OCI-LY7 (cell line): ENCODE measurements around the gene LRP2. TPM values are rescaled to one million over a fixed set of nuclear protein-coding genes. Genes with fewer than 3 reads are reported as not detected.
"Not testable (repeated sequence)": the region's sequence is repeated elsewhere in the genome, so short reads cannot be mapped to it uniquely, and the experiment has no call there.

ENCODE experiments used
- Bru-seq: library from RNA; stranded (reverse); fragments of 400-500 nt; gene quantifications from one replicate; lab custom pipeline; 2021; lab: Mats Ljungman, UMichigan
- BruChase-seq, 2 experiments: library from RNA; stranded (reverse); fragments of 400-500 nt; gene quantifications; one replicate each; lab custom pipeline; 2021; lab: Mats Ljungman, UMichigan
- BruUV-seq: library from RNA; stranded (reverse); fragments of 400-500 nt; replicated peaks from 2 replicates; lab custom pipeline; 2021; lab: Mats Ljungman, UMichigan
- CTCF ChIA-PET: fragments of 300-600 bp; sonication (Branson Sonifier 250); formaldehyde crosslinking; loops from one replicate; lab custom pipeline; 2022; ENCODE audit warnings: antibody characterized with exemption; ENCODE audit not compliant: unreplicated experiment; lab: Charles Lee
- POLR2A ChIA-PET: fragments of 300-600 bp; sonication (Branson Sonifier 250); formaldehyde crosslinking; loops from one replicate; lab custom pipeline; 2022; ENCODE audit warnings: antibody characterized with exemption; lab: Charles Lee
- DNase-seq: peaks from one replicate; pipeline ENCODE4 v3.0.0-alpha.2; 2015; ENCODE audit warnings: low spot score
- H2AFZ ChIP-seq: fragments of 200-600 bp; sonication (generic), shearing (Covaris generic); 2 replicates; pipeline ENCODE4 v1.6.1; 2014; ENCODE audit warnings: mild to moderate bottlenecking, antibody characterized with exemption, low read length, moderate library complexity
- H3K27ac ChIP-seq: fragments of 200-600 bp; sonication (generic); 2 replicates; pipeline ENCODE4 v1.5.1; 2014; ENCODE audit warnings: mixed run types, low read depth, mild to moderate bottlenecking, moderate library complexity, low read length, inconsistent platforms; ENCODE audit not compliant: poor library complexity, severe bottlenecking
- H3K36me3 ChIP-seq: fragments of 200-600 bp; sonication (generic); 2 replicates; pipeline ENCODE4 v1.6.1; 2014; ENCODE audit warnings: mild to moderate bottlenecking, antibody characterized with exemption, low read length, moderate library complexity, mixed read lengths; ENCODE audit not compliant: insufficient read depth
- H3K4me1 ChIP-seq: fragments of 200-600 bp; sonication (generic); 2 replicates; pipeline ENCODE4 v1.5.1; 2014; ENCODE audit warnings: mild to moderate bottlenecking, low read length; ENCODE audit not compliant: insufficient read depth, poor library complexity, severe bottlenecking
- H3K4me2 ChIP-seq: fragments of 200-600 bp; sonication (generic); 2 replicates; pipeline ENCODE4 v1.6.1; 2014; ENCODE audit warnings: mild to moderate bottlenecking, low read length
- H3K4me3 ChIP-seq: fragments of 200-600 bp; sonication (generic); 2 replicates; pipeline ENCODE4 v1.5.1; 2014; ENCODE audit warnings: mild to moderate bottlenecking, low read depth, low read length; ENCODE audit not compliant: poor library complexity, severe bottlenecking
- H3K79me2 ChIP-seq: fragments of 200-600 bp; sonication (generic); 2 replicates; pipeline ENCODE4 v1.6.1; 2016; ENCODE audit warnings: low read depth, mild to moderate bottlenecking, low read length, moderate library complexity, mixed read lengths; ENCODE audit not compliant: insufficient read depth
- H3K9me2 ChIP-seq: fragments of 200-600 bp; sonication (generic); 2 replicates; pipeline ENCODE4 v1.6.1; 2016; ENCODE audit warnings: mild to moderate bottlenecking, low read length, mixed read lengths; ENCODE audit not compliant: insufficient read depth
- H3K9me3 ChIP-seq: fragments of 200-600 bp; sonication (generic); 2 replicates; pipeline ENCODE4 v1.6.1; 2014; ENCODE audit warnings: mild to moderate bottlenecking, mixed run types, low read length, mixed read lengths
- H4K20me1 ChIP-seq: fragments of 200-600 bp; sonication (generic); 2 replicates; pipeline ENCODE4 v1.6.1; 2014; ENCODE audit warnings: mild to moderate bottlenecking, antibody characterized with exemption, low read length, moderate library complexity, mixed read lengths; ENCODE audit not compliant: insufficient read depth
- CTCF ChIP-seq: fragments of 200-600 bp; sonication (generic); conservative IDR thresholded peaks from 2 replicates; pipeline ENCODE4 v1.5.1; 2014; ENCODE audit warnings: mild to moderate bottlenecking, antibody characterized with exemption, low read length, moderate library complexity, mixed read lengths
- EZH2phosphoT487 ChIP-seq: fragments of 200-600 bp; sonication (generic); IDR thresholded peaks from 2 replicates; pipeline ENCODE4 v1.6.1; 2018; ENCODE audit warnings: low read depth, borderline replicate concordance, mild to moderate bottlenecking, mixed run types, antibody characterized with exemption, low read length, moderate library complexity, mixed read lengths
- intact Hi-C: fragments of 100-400 bp; cut with micrococcal nuclease; formaldehyde crosslinking; loops from one replicate; pipeline ENCODE4 v1.10.0; 2022; ENCODE audit not compliant: unreplicated experiment
- long read RNA-seq: library from polyadenylated mRNA; stranded (forward); transcript quantifications from one replicate; pipeline ENCODE4 v2.0.0, GENCODE V29; 2022
- total RNA-seq, 2 experiments: library from RNA; depleted of rRNA in 1 of 2; stranded (reverse); fragments of >200 nt in 1 of 2; shearing (Covaris generic) in 1 of 2; gene quantifications; 2 replicates each; pipeline ENCODE4 v1.2.3, GENCODE V29; 2014 to 2022

LRP2 gene
- total RNA-seq (2014; rRNA removed; shearing (Covaris generic)) (not detected in 2 replicates), total RNA-seq (2022) (0.06 and 0.89 TPM in 2 replicates), Bru-seq, nascent RNA (percentile 13 among the genes with signal in this experiment), BruChase-seq, experiment 1, labeled RNA remaining after a 6-hour chase (percentile 9 among the genes with signal in this experiment), BruChase-seq, experiment 2, labeled RNA remaining after a 2-hour chase (percentile 8 among the genes with signal in this experiment)
- long read RNA-seq, partial matches to known transcripts, result 0 of 1 reads
- long read RNA-seq, other reads (novel, unspliced or antisense), result 1 of 1 reads

GRCh38 chr2:169362118-169362893 lies at the start of gene LRP2:
Gene LRP2 (minus strand): TSS chr2:169362534. CDS start chr2:169362399, 135 bp downstream.
- no peak within 1 kb of the TSS for H2AFZ ChIP-seq
- H4K20me1 ChIP-seq, result no peaks in the 10 kb centered on the region
- H3K4me1 ChIP-seq, result peaks cover 3% of the 10 kb centered on the region
- H3K4me2 ChIP-seq, result no peak within 1 kb of the TSS
- no peaks in the 10 kb centered on the region for H3K9me2 ChIP-seq
- no peaks in the 10 kb centered on the region for H3K79me2 ChIP-seq
- no peak for DNase-seq
- no peak within 1 kb of the TSS for H3K27ac ChIP-seq
- intact Hi-C loops, result no loop called here
- no peaks in the 10 kb centered on the region for H3K36me3 ChIP-seq
- TF ChIP-seq EZH2phosphoT487 (no peak), CTCF (no peak)
- ChIA-PET CTCF (no interaction called here), POLR2A (no interaction called here)
- H3K9me3 ChIP-seq, result no peaks in the 10 kb centered on the region
- BruUV-seq, result no TSS peak
- H3K4me3 ChIP-seq, result no peak within 1 kb of the TSS

- CTCF ChIA-PET, result no interaction called here
- H4K20me1 ChIP-seq, result no peaks in the 10 kb centered on the region
- no peak for TF ChIP-seq EZH2phosphoT487
- no peak overlapping the region for H3K4me3 ChIP-seq
- H3K4me1 ChIP-seq, result no peaks in the 10 kb centered on the region
- no peak for DNase-seq
- intact Hi-C loops, result no loop called here
- no peaks in the 10 kb centered on the region for H3K9me2 ChIP-seq
- no peak overlapping the region for H2AFZ ChIP-seq
- no peak overlapping the region for H3K27ac ChIP-seq
- POLR2A ChIA-PET, result interaction anchor here (1.7 kb wide), 1 partner anchor 10 kb away, joined by 7 read pairs; no protein-coding TSS in a partner anchor
- no peak overlapping the region for H3K4me2 ChIP-seq
- BruUV-seq, result no TSS peak
- no peaks in the 10 kb centered on the region for H3K36me3 ChIP-seq
- H3K9me3 ChIP-seq, result no peaks in the 10 kb centered on the region
- H3K79me2 ChIP-seq, result no peaks in the 10 kb centered on the region
These were observed 44.6 kb upstream of the LRP2 start for GRCh38 chr2:169406891-169407290.

DNA sequence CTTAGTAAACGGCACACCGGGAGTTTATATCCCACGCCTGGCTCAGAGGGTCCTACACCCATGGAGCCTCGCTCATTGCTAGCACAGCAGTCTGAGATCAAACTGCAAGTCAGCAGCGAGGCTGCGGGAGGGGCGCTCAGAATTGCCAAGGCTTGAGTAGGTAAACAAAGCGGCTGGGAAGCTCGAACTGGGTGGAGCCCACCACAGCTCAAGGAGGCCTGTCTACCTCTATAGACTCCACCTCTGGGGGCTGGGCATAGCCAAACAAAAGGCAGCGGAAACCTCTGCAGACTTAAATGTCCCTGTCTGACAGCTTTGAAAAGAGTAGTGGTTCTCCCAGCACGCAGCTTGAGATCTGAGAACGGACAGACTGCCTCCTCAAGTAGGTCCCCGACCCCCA lies 37.2 kb upstream of the LRP2 start:
- H3K4me2 ChIP-seq, CTCF ChIA-PET, H3K79me2 ChIP-seq, H3K9me3 ChIP-seq, H3K4me1 ChIP-seq, BruUV-seq, H3K9me2 ChIP-seq, H3K27ac ChIP-seq, POLR2A ChIA-PET, H3K36me3 ChIP-seq, H3K4me3 ChIP-seq, H4K20me1 ChIP-seq, H2AFZ ChIP-seq, DNase-seq, intact Hi-C loops: not testable (repeated sequence)
